ENCODE results near the gene RGPD5. TPM values are rescaled to one million over a fixed set of nuclear protein-coding genes. Genes with fewer than 3 reads are reported as not detected.
"Not testable (repeated sequence)": the region's sequence is repeated elsewhere in the genome, so short reads cannot be mapped to it uniquely, and the experiment has no call there.

The RGPD5 gene
- total and polyA plus RNA-seq, 2 donors (not counting 3 experiments of a cell fraction or from before 2014, with no cell fraction given), result 10.5 to 58.0 TPM

GRCh38 chr2:109891024-109891423, 96.9 kb downstream of the RGPD5 start:
- H2AFZ ChIP-seq (ENCODE audit: low read depth, low read length); H3K36me3 ChIP-seq (ENCODE audit: control insufficient read depth in 2 of 2, extremely low read depth in 1 of 2, insufficient read depth in 2 of 2, low read length in 2 of 2); H4K20me1 ChIP-seq (replicated peaks; ENCODE audit: control insufficient read depth, extremely low read depth, insufficient read depth, low read length); FAIRE-seq; H3K27ac ChIP-seq (ENCODE audit: insufficient read depth, low read depth, low read length); H3K27me3 ChIP-seq (ENCODE audit: control insufficient read depth in 2 of 2, insufficient read depth in 2 of 2, low read length in 2 of 2); dilution Hi-C loops (cut with MboI; ENCODE audit: extremely low pct_ligation_motif_present, low sequenced_read_pairs); POLR2A ChIA-PET; DNase-seq (ENCODE audit: low read depth, low spot score); H3K9me3 ChIP-seq (replicated peaks; ENCODE audit: control insufficient read depth, insufficient read depth, low read length); H3K79me2 ChIP-seq (ENCODE audit: control insufficient read depth, insufficient read depth, low read length); BruUV-seq (replicated peaks); H3K4me3 ChIP-seq (replicated peaks in 1 of 3; ENCODE audit: insufficient read depth in 1 of 3, low read depth in 1 of 3, low read length in 3 of 3); H3K9me1 ChIP-seq (replicated peaks; ENCODE audit: control insufficient read depth, extremely low read depth, insufficient read depth, low read length); H3K9ac ChIP-seq (replicated peaks; ENCODE audit: extremely low read depth, insufficient read depth, low read length); H3K4me1 ChIP-seq (ENCODE audit: control insufficient read depth, extremely low read depth, insufficient read depth, low read length); intact Hi-C loops (cut with micrococcal nuclease); H3K4me2 ChIP-seq (ENCODE audit: insufficient read depth, low read length); CTCF ChIA-PET: not testable (repeated sequence)

GRCh38 chr2:109893736-109894135, 99.6 kb downstream of the RGPD5 start:
- H3K9ac ChIP-seq (replicated peaks; ENCODE audit: extremely low read depth, insufficient read depth, low read length); H4K20me1 ChIP-seq (replicated peaks; ENCODE audit: control insufficient read depth, extremely low read depth, insufficient read depth, low read length); H3K4me3 ChIP-seq (replicated peaks in 1 of 3; ENCODE audit: insufficient read depth in 1 of 3, low read depth in 1 of 3, low read length in 3 of 3); H2AFZ ChIP-seq (ENCODE audit: low read depth, low read length); H3K27ac ChIP-seq (ENCODE audit: insufficient read depth, low read depth, low read length); H3K9me1 ChIP-seq (replicated peaks; ENCODE audit: control insufficient read depth, extremely low read depth, insufficient read depth, low read length); dilution Hi-C loops (cut with MboI; ENCODE audit: extremely low pct_ligation_motif_present, low sequenced_read_pairs); DNase-seq (ENCODE audit: low read depth, low spot score); H3K4me2 ChIP-seq (ENCODE audit: insufficient read depth, low read length); H3K9me3 ChIP-seq (replicated peaks; ENCODE audit: control insufficient read depth, insufficient read depth, low read length); intact Hi-C loops (cut with micrococcal nuclease); H3K36me3 ChIP-seq (ENCODE audit: control insufficient read depth in 2 of 2, extremely low read depth in 1 of 2, insufficient read depth in 2 of 2, low read length in 2 of 2); BruUV-seq (replicated peaks); POLR2A ChIA-PET; H3K27me3 ChIP-seq (ENCODE audit: control insufficient read depth in 2 of 2, insufficient read depth in 2 of 2, low read length in 2 of 2); H3K79me2 ChIP-seq (ENCODE audit: control insufficient read depth, insufficient read depth, low read length); H3K4me1 ChIP-seq (ENCODE audit: control insufficient read depth, extremely low read depth, insufficient read depth, low read length); CTCF ChIA-PET; FAIRE-seq: not testable (repeated sequence)

DNA sequence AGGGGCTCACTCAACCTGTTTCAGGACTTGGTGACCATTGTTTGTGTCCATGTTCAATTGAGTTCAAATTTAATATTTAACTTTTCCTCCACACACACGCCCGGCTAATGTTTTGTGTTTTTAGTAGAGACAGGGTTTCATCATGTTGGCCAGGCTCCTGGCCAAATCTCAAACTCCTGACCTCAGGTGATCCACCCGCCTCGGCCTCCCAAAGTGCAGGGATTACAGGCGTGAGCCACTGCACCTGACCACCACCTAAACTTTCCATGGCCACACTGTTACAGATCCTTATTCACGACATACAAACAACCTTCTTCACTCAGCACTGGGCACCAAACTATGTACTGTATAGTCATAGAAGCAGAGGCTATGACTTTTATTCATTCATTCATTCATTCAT, 100.0 kb downstream of the RGPD5 start:
- DNase-seq (ENCODE audit: low read depth, low spot score); H3K9me3 ChIP-seq (replicated peaks; ENCODE audit: control insufficient read depth, insufficient read depth, low read length); H3K9ac ChIP-seq (replicated peaks; ENCODE audit: extremely low read depth, insufficient read depth, low read length); H3K36me3 ChIP-seq (ENCODE audit: control insufficient read depth in 2 of 2, extremely low read depth in 1 of 2, insufficient read depth in 2 of 2, low read length in 2 of 2); H3K9me1 ChIP-seq (replicated peaks; ENCODE audit: control insufficient read depth, extremely low read depth, insufficient read depth, low read length); H4K20me1 ChIP-seq (replicated peaks; ENCODE audit: control insufficient read depth, extremely low read depth, insufficient read depth, low read length); POLR2A ChIA-PET; H3K79me2 ChIP-seq (ENCODE audit: control insufficient read depth, insufficient read depth, low read length); CTCF ChIA-PET; dilution Hi-C loops (cut with MboI; ENCODE audit: extremely low pct_ligation_motif_present, low sequenced_read_pairs); H3K4me2 ChIP-seq (ENCODE audit: insufficient read depth, low read length); BruUV-seq (replicated peaks); H3K27ac ChIP-seq (ENCODE audit: insufficient read depth, low read depth, low read length); H3K4me1 ChIP-seq (ENCODE audit: control insufficient read depth, extremely low read depth, insufficient read depth, low read length); intact Hi-C loops (cut with micrococcal nuclease); H3K27me3 ChIP-seq (ENCODE audit: control insufficient read depth in 2 of 2, insufficient read depth in 2 of 2, low read length in 2 of 2); H2AFZ ChIP-seq (ENCODE audit: low read depth, low read length); FAIRE-seq; H3K4me3 ChIP-seq (replicated peaks in 1 of 3; ENCODE audit: insufficient read depth in 1 of 3, low read depth in 1 of 3, low read length in 3 of 3): not testable (repeated sequence)

DNA sequence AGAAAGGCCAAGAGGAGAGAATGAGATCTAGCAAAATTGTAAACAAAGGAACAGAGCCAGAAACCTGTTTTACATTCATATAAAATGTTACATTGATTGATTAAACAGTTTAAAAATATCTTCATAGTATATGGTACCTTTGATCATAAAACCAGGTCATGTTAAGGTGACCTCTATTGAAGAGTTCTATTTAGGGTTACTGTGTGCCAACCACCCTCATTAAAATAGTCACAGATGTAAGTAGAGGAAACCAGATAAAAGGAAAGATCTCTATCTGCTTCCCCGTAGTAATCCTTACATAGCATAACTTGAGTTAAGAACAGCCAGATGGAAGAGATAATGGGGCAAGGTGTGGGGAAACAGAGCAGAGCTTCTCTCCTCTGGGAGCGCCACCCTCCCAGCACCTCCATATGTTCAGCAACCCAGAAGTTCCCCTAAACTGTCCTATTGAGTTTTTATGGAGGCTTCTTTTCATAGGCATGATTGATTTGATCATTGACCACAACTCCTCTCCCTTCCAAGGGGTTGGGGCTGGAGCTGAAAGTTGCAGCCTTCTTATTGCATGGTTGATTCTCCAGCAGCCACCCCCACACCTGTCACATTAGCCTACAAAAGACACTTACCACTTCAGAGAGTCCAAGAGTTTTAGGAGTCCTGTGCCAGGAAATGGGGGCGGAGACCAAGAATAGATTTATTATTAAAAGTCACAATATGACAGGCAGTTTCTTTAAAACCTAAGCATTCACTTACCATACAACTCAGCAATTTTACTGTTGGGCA, 101.2 kb downstream of the RGPD5 start:
- intact Hi-C loops (cut with micrococcal nuclease); H3K4me3 ChIP-seq (replicated peaks in 1 of 3; ENCODE audit: insufficient read depth in 1 of 3, low read depth in 1 of 3, low read length in 3 of 3); H3K27me3 ChIP-seq (ENCODE audit: control insufficient read depth in 2 of 2, insufficient read depth in 2 of 2, low read length in 2 of 2); H2AFZ ChIP-seq (ENCODE audit: low read depth, low read length); H3K4me1 ChIP-seq (ENCODE audit: control insufficient read depth, extremely low read depth, insufficient read depth, low read length); FAIRE-seq; H3K9me3 ChIP-seq (replicated peaks; ENCODE audit: control insufficient read depth, insufficient read depth, low read length); BruUV-seq (replicated peaks); CTCF ChIA-PET; H3K27ac ChIP-seq (ENCODE audit: insufficient read depth, low read depth, low read length); dilution Hi-C loops (cut with MboI; ENCODE audit: extremely low pct_ligation_motif_present, low sequenced_read_pairs); H3K79me2 ChIP-seq (ENCODE audit: control insufficient read depth, insufficient read depth, low read length); H3K4me2 ChIP-seq (ENCODE audit: insufficient read depth, low read length); H4K20me1 ChIP-seq (replicated peaks; ENCODE audit: control insufficient read depth, extremely low read depth, insufficient read depth, low read length); H3K36me3 ChIP-seq (ENCODE audit: control insufficient read depth in 2 of 2, extremely low read depth in 1 of 2, insufficient read depth in 2 of 2, low read length in 2 of 2); H3K9me1 ChIP-seq (replicated peaks; ENCODE audit: control insufficient read depth, extremely low read depth, insufficient read depth, low read length); DNase-seq (ENCODE audit: low read depth, low spot score); H3K9ac ChIP-seq (replicated peaks; ENCODE audit: extremely low read depth, insufficient read depth, low read length); POLR2A ChIA-PET: not testable (repeated sequence)
